22Rv1 (cell line): Measurements from ENCODE around the gene GALNT17.

Experiments used
- CTCF ChIP-seq: fragments of 450-650 bp; IDR thresholded peaks from 2 replicates; pipeline ENCODE4 v1.5.1; 2017; ENCODE audit warnings: mild to moderate bottlenecking
- ZFX ChIP-seq: fragments of 450-650 bp; IDR thresholded peaks from 2 replicates; pipeline ENCODE4 v1.6.1; 2017; ENCODE audit warnings: antibody characterized with exemption, borderline replicate concordance

- no peak for TF ChIP-seq CTCF
- no peak for TF ChIP-seq ZFX
Observed at GRCh38 chr7:71409550-71410157, 277.7 kb downstream of the GALNT17 start.
